GM10847 (cell line): Measurements from ENCODE around the gene PTGDS.

Experiments used
- POLR2A ChIP-seq: IDR thresholded peaks from 2 replicates; pipeline ENCODE4 v1.6.1; 2011; ENCODE audit not compliant: insufficient read length; ENCODE audit errors: extremely low read depth

PTGDS gene

GRCh38 chr9:136952321-136952850 is 24.9 kb upstream of the PTGDS start:
- no peak for TF ChIP-seq POLR2A

- TF ChIP-seq POLR2A, result no peak
Observed at GRCh38 chr9:136952876-136953770, 24.2 kb upstream of the PTGDS start.

- no peak for TF ChIP-seq POLR2A
Observed at GRCh38 chr9:136953771-136954269, 23.5 kb upstream of the PTGDS start.

GRCh38 chr9:136954270-136955083 is 22.8 kb upstream of the PTGDS start:
- no peak for TF ChIP-seq POLR2A

GRCh38 chr9:136955202-136955942 is 21.9 kb upstream of the PTGDS start:
- TF ChIP-seq POLR2A, result no peak

GRCh38 chr9:136955943-136956335 is 21.4 kb upstream of the PTGDS start:
- no peak for TF ChIP-seq POLR2A

- TF ChIP-seq POLR2A, result no peak
Observed at GRCh38 chr9:136956604-136957003, 20.7 kb upstream of the PTGDS start.

- TF ChIP-seq POLR2A, result no peak
Observed at GRCh38 chr9:136957461-136957860, 19.8 kb upstream of the PTGDS start.

- no peak for TF ChIP-seq POLR2A
Observed at GRCh38 chr9:136957901-136958300, 19.4 kb upstream of the PTGDS start.

GRCh38 chr9:136958473-136958872 is 18.8 kb upstream of the PTGDS start:
- no peak for TF ChIP-seq POLR2A

GRCh38 chr9:136958898-136959850 is 18.1 kb upstream of the PTGDS start:
- no peak for TF ChIP-seq POLR2A

- no peak for TF ChIP-seq POLR2A
Observed at GRCh38 chr9:136960212-136960937, 16.9 kb upstream of the PTGDS start.

GRCh38 chr9:136960938-136961275 is 16.4 kb upstream of the PTGDS start:
- no peak for TF ChIP-seq POLR2A

GRCh38 chr9:136961279-136962065 is 15.8 kb upstream of the PTGDS start:
- TF ChIP-seq POLR2A, result no peak
